GM18511 (cell line): ENCODE results near the gene MOSMO.
A peak's percentile ranks its signal among the peaks of the same experiment; 100 is the strongest.
"Not testable (repeated sequence)": the region's sequence is repeated elsewhere in the genome, so short reads cannot be mapped to it uniquely, and the experiment has no call there.

Source experiments
- ATAC-seq: cut with Tn5 transposase; IDR thresholded peaks from one replicate; pipeline ENCODE4 v1.9.1; 2021; ENCODE audit warnings: mild to moderate bottlenecking, moderate library complexity; ENCODE audit not compliant: unreplicated experiment

MOSMO gene

DNA sequence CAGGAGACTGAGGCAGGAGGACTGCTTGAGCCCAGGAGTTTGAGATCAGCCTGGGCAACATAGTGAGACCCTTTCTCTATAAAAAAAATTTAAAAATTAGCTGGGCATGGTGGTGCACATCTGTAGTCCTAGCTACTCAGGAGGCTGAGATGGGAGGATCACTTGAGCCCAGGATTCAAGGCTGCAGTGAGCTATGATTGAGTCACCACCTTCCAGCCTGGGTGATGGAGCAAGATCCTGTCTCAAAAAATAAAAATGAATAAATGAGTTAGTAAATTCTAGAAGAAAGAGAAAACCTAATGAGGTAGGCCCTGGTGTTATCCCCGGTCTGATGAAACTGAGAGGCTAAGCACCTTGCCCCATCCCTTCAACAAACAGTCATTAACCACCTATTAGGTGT lies 5.9 kb upstream of the MOSMO start:
- ATAC-seq: not testable (repeated sequence)

DNA sequence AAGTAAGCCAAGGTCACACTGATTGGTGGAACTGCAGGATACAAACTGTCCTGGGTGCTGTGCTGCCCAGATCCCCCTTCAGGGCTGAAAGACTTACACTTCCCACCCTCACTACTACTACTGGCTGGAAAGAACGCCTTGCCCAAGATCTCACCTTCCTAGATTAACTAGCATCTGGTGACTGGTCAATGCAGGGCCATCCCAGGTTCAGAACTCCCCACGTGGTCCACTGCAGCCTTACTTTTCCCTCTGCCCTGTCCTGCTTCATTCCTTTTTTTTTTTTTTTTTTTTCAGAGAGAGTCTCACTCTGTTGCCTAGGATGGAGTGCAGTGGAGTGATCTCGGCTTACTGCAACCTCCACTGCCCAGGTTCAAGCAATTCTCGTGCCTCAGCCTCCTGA lies 4.7 kb upstream of the MOSMO start:
- ATAC-seq: no peak

DNA sequence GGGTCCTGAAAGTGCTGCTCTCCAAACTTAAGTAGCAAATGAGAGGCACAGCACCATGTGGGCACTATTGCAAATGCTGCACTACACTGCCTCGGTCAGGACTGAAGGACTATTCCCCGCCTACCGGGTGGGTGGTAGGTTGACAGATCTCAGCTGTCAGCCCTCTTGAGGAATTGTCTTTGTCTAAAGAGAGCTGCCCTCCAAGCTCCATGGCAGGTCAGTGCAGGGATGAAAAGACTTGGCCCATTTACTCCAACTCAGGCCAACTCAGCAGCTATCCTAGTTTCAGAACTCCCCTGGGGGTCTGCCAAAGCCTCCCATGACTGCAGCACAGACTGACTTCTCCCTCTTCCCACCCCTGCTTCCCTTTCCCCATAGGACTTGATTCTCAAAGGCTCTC lies 3.6 kb upstream of the MOSMO start:
- no peak for ATAC-seq

DNA sequence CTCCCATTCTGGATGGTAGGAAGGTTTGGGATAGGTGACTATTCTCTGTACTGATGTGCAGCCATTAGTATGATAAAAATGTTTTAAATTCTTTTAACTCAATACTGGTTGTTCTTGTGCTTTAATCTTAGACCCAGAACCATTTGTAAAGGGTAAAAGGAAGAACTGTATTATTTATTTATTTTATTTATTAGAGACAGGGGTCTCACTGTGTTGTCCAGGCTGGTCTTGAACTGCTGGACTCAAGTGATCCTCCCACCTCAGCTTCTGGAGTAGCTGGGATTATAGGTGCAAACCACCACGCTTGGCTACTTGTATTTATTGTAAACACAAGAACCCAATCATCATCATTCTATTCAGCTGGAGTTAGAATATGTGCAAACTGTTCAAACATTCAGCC lies 2.2 kb upstream of the MOSMO start:
- no peak for ATAC-seq

DNA sequence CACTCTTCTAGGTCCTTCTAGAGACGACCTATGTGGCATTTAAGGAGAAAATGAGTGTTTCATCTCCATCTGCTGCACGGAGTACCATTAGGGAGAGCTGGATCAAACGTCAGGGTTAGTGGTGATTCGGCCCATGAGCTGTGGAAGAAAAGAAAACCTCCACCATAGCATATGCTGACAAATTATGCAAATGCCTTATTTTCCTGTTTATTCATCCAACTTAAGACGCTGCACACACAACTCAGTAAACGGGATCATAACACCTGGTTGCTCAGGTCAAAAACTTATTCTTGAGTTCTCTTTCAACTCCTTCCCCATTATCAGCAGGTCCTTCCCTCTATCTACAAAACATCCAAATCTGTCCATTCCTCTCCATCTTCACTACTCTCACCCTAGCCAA lies 1.3 kb upstream of the MOSMO start:
- ATAC-seq: no peak

DNA sequence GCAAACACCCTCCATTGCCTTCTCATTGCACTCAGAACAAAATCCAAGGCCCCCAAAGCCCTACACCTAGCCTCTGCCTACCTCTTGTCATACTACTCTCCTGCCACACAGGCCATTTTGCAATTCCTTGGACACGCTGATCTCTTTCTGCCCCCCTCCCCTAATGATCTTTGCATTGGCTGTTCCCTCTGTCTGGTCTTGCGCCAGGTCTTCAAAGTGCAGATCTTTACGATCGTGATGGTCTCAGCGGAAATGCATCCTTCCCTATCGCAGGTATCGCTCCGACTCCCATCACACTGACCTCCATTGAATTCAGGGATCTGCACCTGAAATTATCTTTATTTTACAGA lies 777 bp upstream of the MOSMO start:
- ATAC-seq: no peak

DNA sequence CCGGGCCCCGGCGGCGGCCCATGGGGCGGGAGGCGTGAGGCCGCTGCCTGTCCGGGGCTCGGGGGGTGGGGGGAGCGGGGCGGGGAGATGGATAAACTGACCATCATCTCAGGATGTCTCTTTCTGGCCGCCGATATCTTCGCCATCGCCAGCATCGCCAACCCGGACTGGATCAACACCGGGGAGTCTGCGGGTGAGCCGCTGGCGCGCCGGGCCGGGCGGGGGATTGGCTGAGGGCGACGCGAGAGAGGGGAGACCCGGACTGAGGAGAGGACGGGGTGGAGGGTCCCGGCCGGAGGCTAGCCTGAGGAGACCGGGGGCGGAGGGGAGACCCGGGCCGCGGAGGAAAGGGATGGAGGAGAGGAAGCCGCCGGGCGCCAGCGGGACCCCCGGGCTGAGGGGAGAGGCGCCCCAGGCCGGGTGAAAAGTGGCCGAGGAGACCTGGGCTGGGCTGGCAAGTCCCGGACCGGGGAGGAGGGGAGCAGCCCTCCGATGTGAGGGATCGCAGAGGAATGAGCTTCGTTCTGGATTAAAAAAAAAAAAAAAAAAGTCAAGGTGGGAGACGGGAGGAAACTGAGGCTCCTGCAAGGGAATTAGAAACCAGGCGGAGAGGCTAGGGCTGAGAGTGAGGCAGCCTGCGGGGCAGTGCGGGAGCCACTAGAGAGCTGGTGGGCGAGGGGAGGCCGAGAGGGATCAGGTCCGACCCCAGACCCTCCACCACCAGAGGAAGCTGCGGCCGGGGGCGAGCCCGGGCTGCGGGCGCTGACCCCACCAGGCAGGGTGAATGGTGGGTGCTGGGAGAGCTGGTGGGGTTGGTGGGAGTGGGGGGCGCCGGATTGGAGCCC lies 526 bp downstream of the MOSMO start:
- peak; percentile 26 for ATAC-seq

DNA sequence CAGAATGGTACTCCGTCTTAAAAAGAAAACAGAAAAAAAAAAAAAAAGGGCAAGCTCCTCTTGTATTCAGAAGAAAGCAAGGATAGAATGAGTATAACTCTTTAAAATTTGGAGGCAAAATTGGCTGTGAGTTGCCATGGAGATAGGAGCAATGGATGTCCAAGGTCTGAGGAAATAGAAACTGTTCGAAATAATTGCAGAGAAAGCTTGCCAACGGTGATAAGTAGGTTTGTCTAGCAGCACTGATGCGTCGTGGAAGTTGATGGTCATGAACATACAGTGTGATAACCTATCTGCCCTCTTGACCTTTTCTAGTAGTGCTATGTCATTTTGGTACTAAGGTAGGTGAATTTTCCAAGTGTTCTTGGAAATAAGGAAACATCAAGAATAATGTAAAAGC lies 3.0 kb downstream of the MOSMO start:
- ATAC-seq: no peak

DNA sequence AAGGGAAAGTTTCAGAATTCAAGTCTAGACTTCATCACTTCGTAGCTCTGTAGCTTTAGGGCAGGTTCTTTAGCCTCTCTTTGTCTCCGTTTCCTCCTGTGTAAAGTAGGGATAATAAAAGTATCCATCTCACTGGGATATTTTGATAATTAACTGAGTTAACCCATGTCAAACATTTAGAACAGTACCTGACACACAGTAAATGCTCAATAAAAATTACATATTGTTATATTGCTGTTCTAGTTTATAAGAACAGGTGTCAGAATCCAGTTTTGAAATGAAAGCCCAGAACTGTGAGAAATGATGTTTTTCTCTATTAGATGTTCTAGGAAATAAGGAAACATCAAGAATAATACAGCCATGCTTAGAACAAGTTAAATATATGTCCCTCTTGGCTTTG lies 4.3 kb downstream of the MOSMO start:
- no peak for ATAC-seq

DNA sequence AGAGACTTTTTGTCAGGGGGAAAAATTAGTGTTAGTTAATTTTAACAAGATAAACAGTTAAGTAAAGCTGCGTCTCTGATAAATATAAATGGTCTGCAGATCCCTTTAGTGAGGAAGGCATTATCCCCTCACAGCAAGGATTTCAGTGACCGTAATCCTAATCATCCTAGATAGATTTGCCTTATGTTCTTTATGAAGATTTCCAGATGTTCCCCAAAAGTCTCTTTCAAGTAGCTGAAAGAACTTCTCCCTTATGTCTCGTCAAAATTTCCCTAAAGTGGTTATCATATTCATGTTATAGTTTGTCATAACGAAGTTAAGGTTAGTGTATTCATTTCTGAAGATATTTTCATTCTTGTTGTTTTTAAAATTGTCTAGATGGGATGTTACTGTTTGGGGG lies 5.6 kb downstream of the MOSMO start:
- ATAC-seq: no peak

DNA sequence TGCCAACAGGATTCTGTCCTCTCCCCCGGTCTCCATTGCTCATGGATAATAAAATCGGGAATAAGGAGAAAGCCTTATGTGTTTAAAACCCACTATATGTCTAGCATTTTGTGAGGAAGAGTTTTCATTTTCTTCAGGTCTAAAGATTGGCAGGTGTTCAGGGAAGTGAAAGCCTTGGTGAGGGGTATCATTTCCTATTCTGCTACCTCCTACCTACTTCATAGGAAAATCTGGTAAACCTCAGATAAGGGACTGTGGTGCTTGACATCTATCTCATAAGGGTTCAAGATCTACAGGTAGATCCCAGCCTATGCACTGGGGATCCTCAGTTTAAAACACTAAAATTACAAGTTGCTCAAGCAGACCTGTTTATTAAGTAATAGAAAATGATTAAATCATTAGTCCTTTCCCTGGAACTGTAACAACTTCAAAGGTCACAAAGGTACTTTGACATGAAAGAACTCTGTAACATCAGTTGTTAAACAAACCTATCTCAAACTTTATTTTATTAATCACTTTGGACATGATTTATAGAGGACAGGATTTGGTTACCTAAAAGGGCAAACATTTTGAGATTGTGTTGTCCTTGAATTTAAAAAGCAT lies 6.5 kb downstream of the MOSMO start:
- peak; percentile 60 for ATAC-seq

DNA sequence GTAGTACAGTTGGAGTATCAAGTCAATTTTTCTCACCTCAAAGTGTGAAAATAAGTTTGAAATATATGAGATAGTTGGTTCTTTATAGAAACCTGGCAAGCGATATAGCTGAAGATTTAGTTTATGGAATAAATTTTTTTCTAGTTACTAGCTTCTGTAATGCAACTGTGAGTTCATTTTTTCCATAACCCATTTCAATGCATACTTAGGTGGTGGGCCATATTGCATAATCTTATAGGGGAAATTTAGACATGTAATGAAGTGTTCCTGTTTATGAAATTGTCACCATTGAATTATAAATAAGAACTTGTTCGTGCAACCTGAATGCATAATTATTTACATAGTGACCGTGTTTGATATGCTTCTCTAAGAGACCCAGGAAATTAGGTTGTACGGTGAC lies 9.0 kb downstream of the MOSMO start:
- ATAC-seq: no peak

DNA sequence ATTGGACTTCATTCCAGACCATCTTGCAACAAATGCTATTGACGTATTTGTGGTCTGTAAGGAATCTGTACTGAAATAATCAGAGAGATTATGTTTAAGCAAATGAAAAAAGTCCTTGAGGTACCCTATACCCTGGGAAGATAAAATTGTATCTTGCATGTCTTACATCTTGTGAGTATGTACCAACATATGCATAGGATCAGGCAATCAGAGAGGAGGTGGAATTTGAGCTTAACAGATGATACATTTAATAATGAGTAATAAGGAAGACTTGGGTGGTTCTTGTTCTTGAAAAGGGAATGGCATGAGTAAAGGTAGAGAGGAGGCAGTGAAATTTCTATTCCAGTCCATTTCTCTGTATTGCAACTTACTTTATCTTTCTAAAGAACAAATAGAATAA lies 10.6 kb downstream of the MOSMO start:
- no peak for ATAC-seq

DNA sequence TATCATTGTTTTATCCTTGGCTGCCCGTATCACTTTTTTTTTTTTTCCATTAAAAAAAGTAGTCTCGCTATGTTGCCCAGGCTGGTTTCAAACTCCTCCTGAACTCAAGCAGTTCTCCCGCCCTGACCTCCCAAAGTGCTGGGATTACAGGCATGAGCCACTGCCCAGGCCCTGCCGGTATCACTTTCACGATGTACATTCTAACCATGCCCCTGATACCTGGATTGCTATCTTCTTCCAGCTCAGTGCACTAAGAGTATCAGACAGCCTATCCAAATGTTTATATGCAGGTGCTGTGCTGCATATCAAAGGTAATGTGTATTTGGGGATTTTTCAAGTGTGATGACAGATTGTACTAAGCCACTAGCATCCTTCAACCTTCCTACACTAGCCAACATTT lies 14.2 kb downstream of the MOSMO start:
- no peak for ATAC-seq

DNA sequence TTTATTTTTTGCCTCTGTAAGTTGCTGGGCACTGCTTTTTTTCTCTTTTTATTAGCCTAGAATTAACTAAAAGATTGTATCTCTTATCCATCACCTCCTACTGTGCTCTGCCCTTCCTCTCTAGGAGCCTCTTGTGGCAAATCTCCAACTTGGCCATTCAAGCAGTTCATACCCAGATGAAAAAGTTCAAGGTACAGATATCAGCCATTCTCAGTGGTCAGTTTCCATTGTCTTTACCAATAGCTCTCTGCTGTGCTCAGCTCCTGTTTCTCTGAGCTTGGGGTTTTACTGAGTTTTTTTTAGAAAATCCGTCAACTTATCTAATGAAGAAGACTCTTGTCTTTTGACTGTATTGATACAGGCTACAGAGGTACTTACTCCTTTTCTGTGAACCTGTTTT lies 15.6 kb downstream of the MOSMO start:
- peak; percentile 57 for ATAC-seq

DNA sequence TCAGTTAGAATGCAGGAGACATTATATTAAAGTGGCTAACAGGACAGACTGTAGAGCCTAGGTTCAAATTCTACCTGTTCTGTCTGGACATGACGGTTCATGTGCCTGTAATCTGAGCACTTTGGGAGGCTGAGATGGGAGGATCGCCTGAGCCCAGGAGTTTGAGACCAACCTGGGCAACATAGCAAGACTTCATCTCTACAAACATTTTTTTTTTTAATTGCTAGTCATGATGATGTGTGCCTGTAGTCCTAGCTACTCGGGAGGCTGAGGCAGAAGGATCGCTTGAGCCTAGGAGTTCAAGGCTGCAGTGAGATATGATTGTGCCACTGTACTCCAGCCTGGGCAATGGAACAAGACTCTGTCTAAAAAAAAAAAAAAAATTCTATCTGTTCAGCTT lies 16.9 kb downstream of the MOSMO start:
- not testable (repeated sequence) for ATAC-seq

DNA sequence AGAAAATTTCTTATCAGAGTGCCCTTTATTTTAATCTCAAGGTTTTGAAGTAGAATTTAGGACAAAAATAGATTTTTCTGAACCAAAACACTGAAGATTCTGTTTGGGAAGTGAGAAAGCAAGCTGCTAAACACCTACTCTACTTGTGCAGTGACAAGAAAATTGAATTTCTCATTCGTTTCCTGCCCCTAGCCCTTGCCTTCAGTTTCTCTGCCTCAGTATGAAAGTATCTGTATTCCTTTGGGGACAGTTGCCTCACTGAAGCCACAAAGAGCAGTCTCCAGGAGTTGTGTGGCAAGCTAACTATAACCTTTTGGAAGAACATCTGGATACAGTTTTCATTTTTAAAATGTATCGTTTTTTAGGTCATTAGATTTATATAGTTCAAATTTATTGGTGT lies 19.7 kb downstream of the MOSMO start:
- no peak for ATAC-seq

DNA sequence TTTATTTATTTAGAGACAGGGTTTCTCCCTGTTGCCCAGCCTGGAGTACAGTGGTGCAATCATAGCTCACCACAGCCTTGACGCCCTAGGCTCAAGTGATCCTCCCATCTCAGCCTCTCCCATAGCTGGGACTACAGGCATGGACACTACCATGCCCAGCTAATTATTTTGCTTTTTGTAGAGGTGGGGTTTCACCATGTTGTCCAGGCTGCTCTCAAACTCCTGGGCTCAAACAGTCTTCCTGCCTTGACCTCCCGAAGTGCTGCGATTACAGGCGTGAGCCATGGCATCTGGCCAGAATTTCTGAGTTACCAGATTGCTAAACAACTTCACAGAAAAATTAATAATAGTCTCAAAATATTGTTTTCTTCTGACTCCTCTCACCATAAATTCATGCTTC lies 21.7 kb downstream of the MOSMO start:
- no peak for ATAC-seq

DNA sequence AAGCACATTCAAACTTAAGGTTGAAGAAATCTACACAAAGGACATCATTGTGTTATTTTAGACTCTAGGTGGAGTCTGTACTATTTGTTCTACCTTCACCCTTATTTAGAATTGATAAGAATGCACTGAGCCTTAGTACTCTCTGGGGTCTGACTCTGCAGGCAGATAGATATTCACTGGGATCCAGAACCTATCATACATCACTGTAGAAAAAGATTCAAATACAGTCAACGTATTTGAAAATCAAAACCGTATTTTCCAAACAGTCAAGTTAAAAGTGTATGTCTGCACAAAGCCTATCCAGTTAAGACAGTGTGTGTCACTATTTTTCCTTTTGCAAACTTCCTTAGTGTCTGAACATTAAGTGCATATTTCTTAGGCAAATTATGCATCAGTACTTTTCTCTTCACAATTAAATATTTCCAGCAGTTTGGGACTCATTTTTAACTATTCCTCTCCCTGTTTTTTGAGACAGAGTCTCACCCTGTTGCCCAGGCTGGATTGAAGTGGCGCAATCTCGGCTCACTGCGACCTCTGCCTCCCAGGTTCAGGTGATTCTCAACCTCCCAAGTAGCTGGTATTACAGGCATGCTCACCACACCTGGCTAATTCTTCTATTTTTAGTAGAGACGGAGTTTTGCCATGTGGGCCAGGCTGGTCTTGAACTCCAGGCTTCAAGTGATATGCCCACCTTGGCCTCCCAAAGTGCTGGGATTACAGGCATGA lies 22.3 kb downstream of the MOSMO start:
- no peak for ATAC-seq

DNA sequence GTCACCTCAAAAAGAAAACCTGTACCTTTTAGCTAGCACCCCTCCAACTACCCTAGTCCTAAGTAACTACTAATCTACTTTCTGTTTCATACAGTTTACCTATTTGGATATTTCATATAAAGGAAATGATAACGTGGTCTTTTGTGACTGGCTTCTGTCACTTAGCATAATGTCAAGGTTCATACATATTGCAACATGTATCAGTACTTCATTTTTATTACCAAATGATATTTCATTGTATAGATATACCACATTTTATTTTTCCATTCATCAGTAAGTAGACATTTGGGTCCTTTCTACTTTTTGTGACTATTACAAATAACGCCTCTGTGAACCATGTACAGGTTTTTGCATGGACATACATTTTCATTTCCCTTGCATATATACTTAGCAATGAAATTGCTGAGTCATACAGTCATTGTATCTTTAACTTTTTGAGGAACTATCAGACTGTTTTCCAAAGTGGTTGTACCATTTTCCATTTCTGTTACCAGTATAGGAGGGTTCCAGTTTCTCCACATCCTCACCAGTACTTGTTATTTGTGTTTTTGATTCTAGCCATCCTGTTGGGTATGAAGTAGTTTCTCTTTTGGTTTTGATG lies 23.7 kb downstream of the MOSMO start:
- ATAC-seq: no peak

DNA sequence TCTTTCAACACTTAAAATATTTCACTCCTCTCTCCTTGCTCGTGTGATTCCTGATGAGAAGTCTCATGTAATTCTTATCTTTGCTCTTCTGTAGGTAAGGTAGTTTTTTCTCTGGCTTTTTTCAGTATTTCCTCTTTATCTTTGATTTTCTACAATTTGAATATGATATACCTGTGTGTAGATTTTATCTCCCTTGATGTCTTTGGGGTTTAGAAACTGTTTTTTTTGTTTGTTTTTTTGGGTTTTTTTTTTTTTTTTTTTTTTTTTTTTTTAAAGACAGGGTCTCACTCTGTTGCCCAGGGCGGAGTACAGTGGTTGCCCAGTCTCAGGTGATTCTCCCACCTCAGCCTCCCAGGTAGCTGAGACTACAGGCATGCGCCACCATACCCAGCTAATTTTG lies 26.6 kb downstream of the MOSMO start:
- ATAC-seq: no peak

DNA sequence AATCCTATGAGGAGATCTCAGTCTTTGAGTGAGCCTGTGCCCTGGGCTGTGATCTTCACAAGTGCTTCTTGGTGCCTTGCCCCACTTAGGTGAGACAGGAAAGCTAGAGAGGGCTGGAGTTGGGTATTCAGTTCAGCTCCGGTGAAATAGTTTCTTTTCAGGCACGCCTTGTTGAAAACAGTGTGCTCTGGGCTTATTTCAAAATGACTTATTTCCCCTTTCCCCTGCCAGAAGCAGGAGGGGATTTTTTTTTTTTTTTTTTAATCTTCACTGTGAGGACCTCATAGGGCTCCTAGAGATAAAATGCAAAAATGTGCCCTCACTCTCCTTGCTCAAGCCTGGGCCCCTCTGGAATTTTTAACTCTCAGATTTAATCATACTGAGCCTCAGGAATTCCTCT lies 27.2 kb downstream of the MOSMO start:
- ATAC-seq: no peak
